Measurements from ENCODE around the gene LRRTM4.

LRRTM4 gene

GRCh38 chr2:76870581-76870980 is 651.6 kb downstream of the LRRTM4 start:
- peaks cover 0 to 5% of the 10 kb centered on the region in 2 donors for H3K9me3 Mint-ChIP-seq

GRCh38 chr2:76870011-76870410 is 652.2 kb downstream of the LRRTM4 start:
- no peaks in the 10 kb centered on the region for H3K4me1 Mint-ChIP-seq
- no peaks in the 10 kb centered on the region for H3K36me3 Mint-ChIP-seq

More at GRCh38 chr2:76870581-76870980, 651.6 kb downstream of the LRRTM4 start:
- DNase-seq (no peak), ATAC-seq (replicated peaks) (no peak)
- Mint-ChIP-seq H3K27me3 (no peaks in the 10 kb centered on the region), H3K4me3 (no peak overlapping the region), H3K36me3 (no peaks in the 10 kb centered on the region), H3K27ac (no peak overlapping the region), H3K4me1 (no peaks in the 10 kb centered on the region)

GRCh38 chr2:76867854-76868253 is 654.3 kb downstream of the LRRTM4 start:
- H3K36me3 Mint-ChIP-seq, result no peaks in the 10 kb centered on the region
- no peak overlapping the region for H3K27ac Mint-ChIP-seq
- no peak for ATAC-seq (replicated peaks)
- no peak overlapping the region for H3K4me3 Mint-ChIP-seq
- H3K9me3 Mint-ChIP-seq, result peaks cover 1 to 4% of the 10 kb centered on the region in 2 donors
- DNase-seq, result no peak
- H3K27me3 Mint-ChIP-seq, result no peaks in the 10 kb centered on the region
- no peaks in the 10 kb centered on the region for H3K4me1 Mint-ChIP-seq

More at GRCh38 chr2:76870011-76870410, 652.2 kb downstream of the LRRTM4 start:
- DNase-seq (no peak), ATAC-seq (replicated peaks) (no peak)
- H3K9me3 Mint-ChIP-seq, result peaks cover 0 to 5% of the 10 kb centered on the region in 2 donors
- no peak overlapping the region for H3K27ac Mint-ChIP-seq
- no peak overlapping the region for H3K4me3 Mint-ChIP-seq
- H3K27me3 Mint-ChIP-seq, result no peaks in the 10 kb centered on the region

- peaks cover 0 to 1% of the 10 kb centered on the region in 2 donors for H3K9me3 Mint-ChIP-seq
- no peak for ATAC-seq (replicated peaks)
These were observed 655.7 kb downstream of the LRRTM4 start for GRCh38 chr2:76866464-76866863.

GRCh38 chr2:76862901-76863300 is 659.3 kb downstream of the LRRTM4 start:
- H3K9me3 Mint-ChIP-seq, result peaks cover 0 to 1% of the 10 kb centered on the region in 2 donors
- no peak overlapping the region for H3K4me3 Mint-ChIP-seq
- no peaks in the 10 kb centered on the region for H3K27me3 Mint-ChIP-seq
- no peak for DNase-seq
- H3K4me1 Mint-ChIP-seq, result no peaks in the 10 kb centered on the region
- no peak overlapping the region for H3K27ac Mint-ChIP-seq
- no peaks in the 10 kb centered on the region for H3K36me3 Mint-ChIP-seq
- no peak for ATAC-seq (replicated peaks)

More at GRCh38 chr2:76866464-76866863, 655.7 kb downstream of the LRRTM4 start:
- H3K4me3 Mint-ChIP-seq, result no peak overlapping the region
- no peak for DNase-seq
- no peaks in the 10 kb centered on the region for H3K36me3 Mint-ChIP-seq
- no peaks in the 10 kb centered on the region for H3K27me3 Mint-ChIP-seq
- H3K4me1 Mint-ChIP-seq, result no peaks in the 10 kb centered on the region
- H3K27ac Mint-ChIP-seq, result no peak overlapping the region

- no peak for DNase-seq
- Mint-ChIP-seq H3K9me3 (peaks cover 0 to 1% of the 10 kb centered on the region in 2 donors), H3K27ac (no peak overlapping the region), H3K27me3 (no peaks in the 10 kb centered on the region), H3K4me3 (no peak overlapping the region), H3K4me1 (no peaks in the 10 kb centered on the region), H3K36me3 (no peaks in the 10 kb centered on the region)
- no peak for ATAC-seq (replicated peaks)
These were observed 660.5 kb downstream of the LRRTM4 start for GRCh38 chr2:76861708-76862107.

- H3K4me3 Mint-ChIP-seq, result no peak overlapping the region
- DNase-seq (no peak), ATAC-seq (replicated peaks) (no peak)
- H3K27ac Mint-ChIP-seq, result no peak overlapping the region
- no peaks in the 10 kb centered on the region for H3K9me3 Mint-ChIP-seq
- H3K36me3 Mint-ChIP-seq, result no peaks in the 10 kb centered on the region
- no peaks in the 10 kb centered on the region for H3K4me1 Mint-ChIP-seq
- no peaks in the 10 kb centered on the region for H3K27me3 Mint-ChIP-seq
These were observed 671.2 kb downstream of the LRRTM4 start for GRCh38 chr2:76851000-76851399.

- no peaks in the 10 kb centered on the region for H3K4me1 Mint-ChIP-seq
- no peak overlapping the region for H3K27ac Mint-ChIP-seq
- H3K27me3 Mint-ChIP-seq, result no peaks in the 10 kb centered on the region
- no peak overlapping the region for H3K4me3 Mint-ChIP-seq
- H3K9me3 Mint-ChIP-seq, result no peaks in the 10 kb centered on the region
- no peak for DNase-seq
- H3K36me3 Mint-ChIP-seq, result no peaks in the 10 kb centered on the region
- no peak for ATAC-seq (replicated peaks)
These were observed 673.1 kb downstream of the LRRTM4 start for GRCh38 chr2:76849086-76849485.

- Mint-ChIP-seq H3K27me3 (no peaks in the 10 kb centered on the region), H3K9me3 (peaks cover 0 to 3% of the 10 kb centered on the region in 2 donors), H3K36me3 (no peaks in the 10 kb centered on the region), H3K27ac (no peak overlapping the region), H3K4me1 (no peaks in the 10 kb centered on the region), H3K4me3 (no peak overlapping the region)
- ATAC-seq (replicated peaks) (no peak), DNase-seq (no peak)
These were observed 682.4 kb downstream of the LRRTM4 start for GRCh38 chr2:76839826-76840225.

GRCh38 chr2:76829374-76830234 is 692.6 kb downstream of the LRRTM4 start:
- no peaks in the 10 kb centered on the region for H3K36me3 Mint-ChIP-seq
- no peaks in the 10 kb centered on the region for H3K4me1 Mint-ChIP-seq
- no peak overlapping the region for H3K4me3 Mint-ChIP-seq
- no peaks in the 10 kb centered on the region for H3K27me3 Mint-ChIP-seq
- H3K27ac Mint-ChIP-seq, result no peak overlapping the region
- DNase-seq (no peak), ATAC-seq (replicated peaks) (no peak)
- H3K9me3 Mint-ChIP-seq, result peaks cover 0 to 2% of the 10 kb centered on the region in 2 donors

- no peak for ATAC-seq (replicated peaks)
- Mint-ChIP-seq H3K9me3 (no peaks in the 10 kb centered on the region), H3K27me3 (no peaks in the 10 kb centered on the region), H3K4me3 (no peak overlapping the region), H3K27ac (no peak overlapping the region), H3K36me3 (no peaks in the 10 kb centered on the region), H3K4me1 (no peaks in the 10 kb centered on the region)
- DNase-seq, result no peak
These were observed 695.5 kb downstream of the LRRTM4 start for GRCh38 chr2:76826691-76827090.

GRCh38 chr2:76825140-76825970 is 696.8 kb downstream of the LRRTM4 start:
- no peak for ATAC-seq (replicated peaks)
- Mint-ChIP-seq H3K36me3 (no peaks in the 10 kb centered on the region), H3K9me3 (no peaks in the 10 kb centered on the region), H3K27ac (no peak overlapping the region), H3K4me1 (no peaks in the 10 kb centered on the region), H3K27me3 (no peaks in the 10 kb centered on the region), H3K4me3 (no peak overlapping the region)
- DNase-seq, result no peak

GRCh38 chr2:76821731-76822130 is 700.4 kb downstream of the LRRTM4 start:
- ATAC-seq (replicated peaks) (no peak), DNase-seq (no peak)
- Mint-ChIP-seq H3K27ac (no peak overlapping the region), H3K4me3 (no peak overlapping the region), H3K27me3 (no peaks in the 10 kb centered on the region), H3K36me3 (no peaks in the 10 kb centered on the region), H3K4me1 (no peaks in the 10 kb centered on the region), H3K9me3 (no peaks in the 10 kb centered on the region)

GRCh38 chr2:76813084-76813483 is 709.1 kb downstream of the LRRTM4 start:
- no peak for DNase-seq
- Mint-ChIP-seq H3K4me1 (no peaks in the 10 kb centered on the region), H3K4me3 (no peak overlapping the region), H3K9me3 (peaks cover 0 to 5% of the 10 kb centered on the region in 2 donors), H3K27me3 (no peaks in the 10 kb centered on the region), H3K27ac (no peak overlapping the region), H3K36me3 (no peaks in the 10 kb centered on the region)
- ATAC-seq (replicated peaks), result no peak

- peaks cover 0 to 8% of the 10 kb centered on the region in 2 donors for H3K9me3 Mint-ChIP-seq
These were observed 710.0 kb downstream of the LRRTM4 start for GRCh38 chr2:76812156-76812555.

More at GRCh38 chr2:76812156-76812555, 710.0 kb downstream of the LRRTM4 start:
- no peaks in the 10 kb centered on the region for H3K4me1 Mint-ChIP-seq
- no peaks in the 10 kb centered on the region for H3K36me3 Mint-ChIP-seq
- H3K27me3 Mint-ChIP-seq, result no peaks in the 10 kb centered on the region
- ATAC-seq (replicated peaks) (no peak), DNase-seq (no peak)
- no peak overlapping the region for H3K4me3 Mint-ChIP-seq
- H3K27ac Mint-ChIP-seq, result no peak overlapping the region
